Hepatocyte (in vitro differentiated cells): ENCODE data around the gene HNRNPDL.

Experiments used
- EZH2 ChIP-seq: fragments of 200-600 bp; sonication (generic); IDR thresholded peaks from 2 replicates; pipeline ENCODE4 v1.6.1; 2016; ENCODE audit warnings: antibody characterized with exemption, mild to moderate bottlenecking, borderline replicate concordance
- EZH2phosphoT487 ChIP-seq: fragments of 200-600 bp; sonication (generic); IDR thresholded peaks from one replicate; pipeline ENCODE4 v1.6.1; 2018; ENCODE audit warnings: antibody characterized with exemption, mild to moderate bottlenecking, low read depth, moderate library complexity; ENCODE audit not compliant: unreplicated experiment, severe bottlenecking
- TF ChIP-seq, protein P1 (sequence below): fragments of 200-600 bp; sonication (generic); IDR thresholded peaks from 2 replicates; pipeline ENCODE4 v1.5.1; 2016; ENCODE audit warnings: antibody characterized with exemption, mild to moderate bottlenecking; ENCODE audit not compliant: poor library complexity

DNA sequence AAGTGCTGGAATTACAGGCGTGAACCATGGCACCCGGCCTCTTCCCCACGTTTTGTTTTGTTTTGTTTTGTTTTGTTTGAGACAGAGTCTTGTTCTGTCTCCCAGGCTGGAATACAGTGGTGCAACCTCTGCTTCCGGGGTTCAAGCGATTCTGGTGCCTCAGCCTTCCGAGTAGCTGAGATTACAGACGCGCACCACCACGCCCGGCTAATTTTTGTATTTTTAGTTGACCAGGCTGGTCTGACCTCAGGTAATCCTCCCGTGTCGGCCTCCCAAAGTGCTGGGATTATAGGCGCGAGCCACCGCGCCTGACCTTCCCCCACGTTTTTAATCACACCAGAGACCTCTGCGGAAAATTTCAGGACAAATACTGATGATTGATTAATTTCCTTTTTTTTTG is 2.3 kb upstream of the HNRNPDL start:
- TF ChIP-seq, protein P1, sequence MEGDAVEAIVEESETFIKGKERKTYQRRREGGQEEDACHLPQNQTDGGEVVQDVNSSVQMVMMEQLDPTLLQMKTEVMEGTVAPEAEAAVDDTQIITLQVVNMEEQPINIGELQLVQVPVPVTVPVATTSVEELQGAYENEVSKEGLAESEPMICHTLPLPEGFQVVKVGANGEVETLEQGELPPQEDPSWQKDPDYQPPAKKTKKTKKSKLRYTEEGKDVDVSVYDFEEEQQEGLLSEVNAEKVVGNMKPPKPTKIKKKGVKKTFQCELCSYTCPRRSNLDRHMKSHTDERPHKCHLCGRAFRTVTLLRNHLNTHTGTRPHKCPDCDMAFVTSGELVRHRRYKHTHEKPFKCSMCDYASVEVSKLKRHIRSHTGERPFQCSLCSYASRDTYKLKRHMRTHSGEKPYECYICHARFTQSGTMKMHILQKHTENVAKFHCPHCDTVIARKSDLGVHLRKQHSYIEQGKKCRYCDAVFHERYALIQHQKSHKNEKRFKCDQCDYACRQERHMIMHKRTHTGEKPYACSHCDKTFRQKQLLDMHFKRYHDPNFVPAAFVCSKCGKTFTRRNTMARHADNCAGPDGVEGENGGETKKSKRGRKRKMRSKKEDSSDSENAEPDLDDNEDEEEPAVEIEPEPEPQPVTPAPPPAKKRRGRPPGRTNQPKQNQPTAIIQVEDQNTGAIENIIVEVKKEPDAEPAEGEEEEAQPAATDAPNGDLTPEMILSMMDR, result no peak
- TF ChIP-seq EZH2phosphoT487 (no peak), EZH2 (no peak)
